ENCODE data around the gene C1orf210.

Gene C1orf210

DNA sequence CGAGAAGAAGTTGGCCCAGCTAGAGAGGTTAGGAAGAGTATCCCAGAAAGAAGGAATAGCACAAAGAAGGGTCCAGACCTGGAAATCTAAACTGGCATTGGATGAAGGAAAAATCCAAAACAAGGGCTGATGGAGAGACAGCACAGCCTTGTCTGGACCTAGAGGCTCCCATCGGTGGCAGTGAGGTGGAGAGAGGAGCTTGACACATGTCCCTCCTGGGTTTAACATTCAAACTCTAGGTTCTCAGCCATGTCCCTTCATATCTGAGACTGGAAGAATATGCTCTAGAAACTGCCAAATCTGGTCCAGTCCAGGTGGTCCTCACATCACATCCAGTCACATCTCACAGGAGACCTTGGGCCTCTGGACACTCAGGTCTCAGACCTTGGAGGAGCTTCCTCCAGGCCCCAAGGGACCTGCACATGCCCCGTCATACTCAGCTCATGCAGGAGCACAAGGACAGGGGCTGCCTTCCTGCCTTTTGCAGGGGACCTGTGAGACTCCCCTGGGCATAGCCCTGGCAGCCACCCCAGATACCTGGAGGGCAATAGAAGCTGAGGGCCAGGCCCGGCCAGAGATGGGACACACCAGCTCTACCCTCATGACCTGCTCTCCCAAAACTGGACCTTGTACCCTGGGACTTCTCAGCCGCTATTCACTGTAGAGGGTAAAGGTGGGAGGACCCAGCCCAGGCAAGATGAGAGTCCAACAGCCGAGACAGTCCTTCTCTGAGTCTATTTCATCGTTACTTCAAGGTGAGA is 8.1 kb downstream of the C1orf210 start:
- Mint-ChIP-seq H3K4me1 (peaks cover 6 to 9% of the 10 kb centered on the region in 2 donors), H3K27ac (no peak overlapping the region), H3K9me3 (peaks cover 0 to 4% of the 10 kb centered on the region in 2 donors), H3K27me3 (peaks cover 4 to 16% of the 10 kb centered on the region in 2 donors), H3K36me3 (no peaks in the 10 kb centered on the region), H3K4me3 (no peak overlapping the region)
- no peak for DNase-seq
- no peak for ATAC-seq (replicated peaks)

GRCh38 chr1:43276673-43277072 is 8.7 kb downstream of the C1orf210 start:
- H3K27ac Mint-ChIP-seq: peak overlapping the region; percentile 49
- peaks cover 6 to 9% of the 10 kb centered on the region in 2 donors for H3K4me1 Mint-ChIP-seq
- peaks cover 8 to 18% of the 10 kb centered on the region in 2 donors for H3K27me3 Mint-ChIP-seq
- ATAC-seq (replicated peaks): no peak
- no peaks in the 10 kb centered on the region for H3K36me3 Mint-ChIP-seq
- DNase-seq: no peak
- H3K9me3 Mint-ChIP-seq: peaks cover 0 to 4% of the 10 kb centered on the region in 2 donors
- H3K4me3 Mint-ChIP-seq: no peak overlapping the region

- H3K4me1 Mint-ChIP-seq: peaks cover 9 to 11% of the 10 kb centered on the region in 2 donors
- peaks cover 0 to 4% of the 10 kb centered on the region in 2 donors for H3K9me3 Mint-ChIP-seq
- peaks cover 15 to 25% of the 10 kb centered on the region in 2 donors for H3K27me3 Mint-ChIP-seq
- H3K27ac Mint-ChIP-seq: no peak overlapping the region
- no peak for DNase-seq
- no peak overlapping the region for H3K4me3 Mint-ChIP-seq
- H3K36me3 Mint-ChIP-seq: no peaks in the 10 kb centered on the region
- no peak for ATAC-seq (replicated peaks)
Measured at GRCh38 chr1:43275826-43276620, 9.4 kb downstream of the C1orf210 start.

DNA sequence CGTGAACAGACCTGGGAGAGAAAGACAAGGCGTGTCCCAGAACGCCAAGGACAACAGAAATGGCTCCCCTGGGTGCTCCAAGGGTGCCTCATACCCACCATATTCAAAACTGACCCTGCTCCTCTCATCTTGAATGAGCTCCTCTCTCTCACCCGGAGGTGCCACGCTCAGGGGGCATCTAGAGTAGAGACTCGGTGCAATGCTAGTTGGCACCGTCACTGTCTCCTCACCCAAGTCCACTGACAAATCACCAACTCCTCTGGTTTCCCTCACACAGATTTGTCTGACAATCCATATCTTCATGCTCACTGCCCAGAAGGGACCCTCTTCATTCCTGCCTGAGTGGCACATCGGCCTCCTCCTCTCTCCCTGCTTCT is 10.6 kb downstream of the C1orf210 start:
- H3K27me3 Mint-ChIP-seq: peaks cover 27 to 28% of the 10 kb centered on the region in 2 donors
- no peaks in the 10 kb centered on the region for H3K36me3 Mint-ChIP-seq
- DNase-seq (no peak), ATAC-seq (replicated peaks) (no peak)
- peaks cover 0 to 4% of the 10 kb centered on the region in 2 donors for H3K9me3 Mint-ChIP-seq
- no peak overlapping the region for H3K4me3 Mint-ChIP-seq
- peak overlapping the region; percentile 85 for H3K27ac Mint-ChIP-seq
- H3K4me1 Mint-ChIP-seq: peaks cover 21 to 22% of the 10 kb centered on the region in 2 donors

- peak overlapping the region; percentile 85 for H3K27ac Mint-ChIP-seq
- H3K4me3 Mint-ChIP-seq: peak overlapping the region in 1 of 2 donors; percentile 15
- ATAC-seq (replicated peaks) (peak; percentile 79 to 90), DNase-seq (peak; percentile 22)
- H3K4me1 Mint-ChIP-seq: peaks cover 22 to 26% of the 10 kb centered on the region in 2 donors
- peaks cover 32% of the 10 kb centered on the region in 2 donors for H3K27me3 Mint-ChIP-seq
- no peaks in the 10 kb centered on the region for H3K36me3 Mint-ChIP-seq
- peaks cover 0 to 4% of the 10 kb centered on the region in 2 donors for H3K9me3 Mint-ChIP-seq
Measured at GRCh38 chr1:43274125-43274803, 11.1 kb downstream of the C1orf210 start.

DNA sequence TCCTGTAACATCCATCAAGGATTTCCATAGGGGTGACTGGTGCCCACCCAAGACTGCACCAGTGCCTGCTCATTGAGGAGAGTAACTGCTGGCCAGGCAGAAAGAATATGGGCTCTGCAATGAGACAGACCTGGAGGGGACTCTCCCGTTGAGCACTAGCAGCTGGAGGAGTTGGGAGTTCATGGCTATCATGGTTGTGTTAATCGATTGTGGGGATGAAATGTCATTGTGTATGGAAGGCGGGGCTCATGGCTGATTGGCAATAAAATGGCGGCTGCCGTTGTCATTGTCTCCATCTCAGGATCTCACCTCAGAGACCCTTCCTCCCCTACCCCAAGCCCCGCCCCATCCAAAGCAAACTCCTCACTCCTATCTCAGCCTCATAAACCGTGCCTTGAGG is 11.7 kb downstream of the C1orf210 start:
- H3K27ac Mint-ChIP-seq: no peak overlapping the region
- peaks cover 22 to 26% of the 10 kb centered on the region in 2 donors for H3K4me1 Mint-ChIP-seq
- H3K27me3 Mint-ChIP-seq: peaks cover 32 to 33% of the 10 kb centered on the region in 2 donors
- ATAC-seq (replicated peaks) (no peak), DNase-seq (no peak)
- no peaks in the 10 kb centered on the region for H3K36me3 Mint-ChIP-seq
- no peak overlapping the region for H3K4me3 Mint-ChIP-seq
- peaks cover 0 to 4% of the 10 kb centered on the region in 2 donors for H3K9me3 Mint-ChIP-seq

DNA sequence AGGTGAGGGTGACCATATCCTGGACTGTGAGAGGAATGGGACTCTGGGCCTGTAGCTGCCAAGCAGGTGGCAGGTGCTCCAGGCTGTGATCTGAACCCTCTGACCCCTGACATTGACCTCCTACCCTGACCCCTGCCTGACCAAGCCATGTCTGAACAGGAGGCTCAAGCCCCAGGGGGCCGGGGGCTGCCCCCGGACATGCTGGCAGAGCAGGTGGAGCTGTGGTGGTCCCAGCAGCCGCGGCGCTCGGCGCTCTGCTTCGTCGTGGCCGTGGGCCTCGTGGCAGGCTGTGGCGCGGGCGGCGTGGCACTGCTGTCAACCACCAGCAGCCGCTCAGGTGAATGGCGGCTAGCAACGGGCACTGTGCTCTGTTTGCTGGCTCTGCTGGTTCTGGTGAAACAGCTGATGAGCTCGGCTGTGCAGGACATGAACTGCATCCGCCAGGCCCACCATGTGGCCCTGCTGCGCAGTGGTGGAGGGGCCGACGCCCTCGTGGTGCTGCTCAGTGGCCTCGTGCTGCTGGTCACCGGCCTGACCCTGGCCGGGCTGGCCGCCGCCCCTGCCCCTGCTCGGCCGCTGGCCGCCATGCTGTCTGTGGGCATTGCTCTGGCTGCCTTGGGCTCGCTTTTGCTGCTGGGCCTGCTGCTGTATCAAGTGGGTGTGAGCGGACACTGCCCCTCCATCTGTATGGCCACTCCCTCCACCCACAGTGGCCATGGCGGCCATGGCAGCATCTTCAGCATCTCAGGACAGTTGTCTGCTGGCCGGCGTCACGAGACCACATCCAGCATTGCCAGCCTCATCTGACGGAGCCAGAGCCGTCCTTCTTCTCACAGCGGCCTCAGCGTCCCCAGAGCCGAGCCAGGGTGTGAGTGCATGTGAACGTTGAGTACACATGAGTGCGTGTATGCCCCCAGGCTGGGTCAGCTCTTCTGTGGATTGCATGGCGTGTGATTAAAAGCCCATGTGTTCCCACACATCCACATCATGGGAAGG is 12.5 kb downstream of the C1orf210 start:
- no peaks in the 10 kb centered on the region for H3K36me3 Mint-ChIP-seq
- H3K27me3 Mint-ChIP-seq: peaks cover 32 to 33% of the 10 kb centered on the region in 2 donors
- H3K4me3 Mint-ChIP-seq: no peak overlapping the region
- H3K9me3 Mint-ChIP-seq: peaks cover 0 to 4% of the 10 kb centered on the region in 2 donors
- H3K4me1 Mint-ChIP-seq: peaks cover 22 to 26% of the 10 kb centered on the region in 2 donors
- H3K27ac Mint-ChIP-seq: no peak overlapping the region
- no peak for DNase-seq
- ATAC-seq (replicated peaks): no peak

GRCh38 chr1:43272161-43272560 is 13.2 kb downstream of the C1orf210 start:
- ATAC-seq (replicated peaks) (no peak), DNase-seq (no peak)
- H3K36me3 Mint-ChIP-seq: no peaks in the 10 kb centered on the region
- H3K4me1 Mint-ChIP-seq: peaks cover 22 to 26% of the 10 kb centered on the region in 2 donors
- H3K27ac Mint-ChIP-seq: no peak overlapping the region
- peaks cover 32 to 40% of the 10 kb centered on the region in 2 donors for H3K27me3 Mint-ChIP-seq
- no peak overlapping the region for H3K4me3 Mint-ChIP-seq
- H3K9me3 Mint-ChIP-seq: peaks cover 0 to 4% of the 10 kb centered on the region in 2 donors

DNA sequence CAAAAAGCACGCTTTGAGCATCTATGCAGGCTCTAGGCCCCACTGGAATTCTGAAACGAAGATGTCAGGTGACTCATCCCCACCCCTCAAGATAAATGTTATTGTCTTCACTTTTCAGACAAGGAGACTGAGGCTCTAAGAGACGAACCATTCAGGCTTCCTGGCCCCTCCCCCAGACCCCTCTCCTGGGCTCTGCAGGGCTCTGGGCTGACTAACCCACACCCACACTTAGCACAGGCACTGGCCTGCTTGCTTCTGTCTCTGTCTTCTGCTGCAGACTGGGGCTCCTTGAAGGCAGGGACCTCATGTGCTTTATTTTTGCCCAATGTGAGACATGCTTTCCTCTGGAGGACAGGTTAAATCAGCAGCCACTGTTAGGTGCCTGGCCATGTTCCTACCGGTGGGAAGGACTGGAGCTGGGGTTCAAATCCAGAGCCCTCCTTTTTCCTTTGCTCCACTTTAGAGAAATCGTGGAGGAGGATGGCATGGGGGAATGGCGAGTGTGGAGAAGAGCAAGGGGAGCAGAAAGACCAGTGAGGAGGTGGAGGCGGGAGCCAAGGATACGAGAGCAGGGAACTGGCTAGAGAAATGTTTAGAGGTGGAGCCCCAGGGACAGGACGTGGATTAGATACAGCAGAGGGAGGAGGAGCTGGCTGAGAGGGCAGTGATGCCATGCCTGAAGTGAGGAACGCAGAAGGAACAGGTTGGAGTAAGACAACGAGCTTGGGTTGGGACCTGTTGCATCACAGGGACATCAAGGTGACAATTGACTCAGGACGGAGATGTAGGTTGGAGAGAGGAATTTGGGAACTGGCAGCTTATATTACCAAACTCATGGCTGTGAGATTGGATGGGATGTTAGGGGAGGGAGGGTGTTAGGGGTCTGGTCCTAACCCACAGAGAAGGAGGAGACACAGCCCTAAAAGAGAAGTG is 13.9 kb downstream of the C1orf210 start:
- peak overlapping the region; percentile 68 to 76 for H3K4me3 Mint-ChIP-seq
- peak overlapping the region; percentile 27 for H3K27ac Mint-ChIP-seq
- peak in 1 of 2 donors; percentile 17 for ATAC-seq (replicated peaks)

GRCh38 chr1:43270421-43271095 is 14.8 kb downstream of the C1orf210 start:
- Mint-ChIP-seq H3K9me3 (peaks cover 0 to 4% of the 10 kb centered on the region in 2 donors), H3K36me3 (no peaks in the 10 kb centered on the region), H3K4me3 (peak overlapping the region; percentile 68 to 76), H3K27ac (no peak overlapping the region), H3K27me3 (peaks cover 32 to 34% of the 10 kb centered on the region in 2 donors), H3K4me1 (peaks cover 22 to 26% of the 10 kb centered on the region in 2 donors)
- ATAC-seq (replicated peaks): peak in 1 of 2 donors; percentile 22
- DNase-seq: no peak

More for the DNA sequence above, 13.9 kb downstream of the C1orf210 start:
- Mint-ChIP-seq H3K9me3 (peaks cover 0 to 4% of the 10 kb centered on the region in 2 donors), H3K36me3 (no peaks in the 10 kb centered on the region), H3K4me1 (peaks cover 22 to 26% of the 10 kb centered on the region in 2 donors), H3K27me3 (peaks cover 32 to 34% of the 10 kb centered on the region in 2 donors)
- no peak for DNase-seq

DNA sequence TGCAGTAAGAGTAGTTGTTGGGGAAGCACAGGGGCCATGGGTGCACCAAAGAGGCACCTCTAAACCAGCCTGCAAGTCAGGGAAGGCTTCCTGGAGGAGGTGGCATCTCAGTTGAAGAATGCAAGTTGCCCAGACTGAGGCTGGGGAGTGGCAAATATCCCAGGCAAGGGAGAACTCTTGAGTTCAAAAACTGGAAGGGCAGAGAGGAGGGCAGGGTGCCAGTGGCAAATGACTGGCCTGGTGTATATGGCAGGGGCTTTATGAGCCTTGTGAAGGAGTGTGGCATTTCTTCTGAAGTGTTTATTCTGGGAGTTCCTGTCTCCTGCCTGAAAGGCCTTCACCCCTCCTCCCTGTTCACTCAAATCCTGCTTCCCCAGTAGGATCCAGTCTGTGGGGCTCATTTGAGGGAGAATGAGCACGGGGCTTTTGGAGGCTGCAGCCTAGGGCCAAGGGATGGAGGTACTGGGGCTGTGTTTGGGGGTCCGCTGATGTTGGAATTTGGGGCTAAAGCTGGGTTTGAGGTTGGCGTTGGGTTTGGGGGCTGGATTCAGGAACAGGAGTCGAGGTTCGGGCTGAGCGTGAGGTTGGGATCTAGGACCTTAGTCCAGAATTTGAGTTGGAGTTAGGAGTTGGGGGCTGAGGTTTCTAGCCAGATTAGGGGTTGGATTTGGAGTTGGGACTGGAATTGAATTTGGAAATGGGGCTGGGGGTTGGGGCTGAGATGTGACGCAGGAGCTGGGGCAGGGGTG is 15.6 kb downstream of the C1orf210 start, which contains the start of gene TMEM125:
TMEM125 (plus strand) TSS at position 357 of the 749 bp plus-strand sequence. CDS start 2,740 bp downstream, outside the sequence.
- Mint-ChIP-seq H3K27ac (peak within 1 kb of the TSS; percentile 53), H3K4me3 (peak within 1 kb of the TSS; percentile 68 to 76), H3K36me3 (no peaks in the 10 kb centered on the region), H3K4me1 (peaks cover 19 to 26% of the 10 kb centered on the region in 2 donors), H3K27me3 (peaks cover 32 to 34% of the 10 kb centered on the region in 2 donors), H3K9me3 (no peaks in the 10 kb centered on the region)
- no peak for DNase-seq
- no peak for ATAC-seq (replicated peaks)

Measured in stimulated activated naive B cell treated with anti-CD40 and anti-IgM and Interleukin-4, amounts not matched to agents 10 μg/mL and 1 μg/mL and 100 μg/mL, for 72 hours (primary cell).